Right ventricle myocardium superior (tissue), 1 donor: ENCODE data around the gene SLC46A2. TPM values are rescaled to one million over a fixed set of nuclear protein-coding genes. Genes with fewer than 3 reads are reported as not detected.

Experiments used
- ATAC-seq: fragments of 200-7000 bp; cut with Tn5 transposase; one replicate; pipeline ENCODE4 v1.9.1; 2020; ENCODE audit warnings: mild to moderate bottlenecking; ENCODE audit not compliant: poor library complexity
- DNase-seq: peaks from one replicate; pipeline ENCODE4 v3.0.0-alpha.2; 2020
- intact Hi-C: fragments of 100-400 bp; cut with DNase I; formaldehyde crosslinking; loops from one replicate; pipeline ENCODE4 v1.11.2; 2022
- total RNA-seq: library from RNA; stranded (reverse); fragmentation: NEBNext Ultra II Directional; extraction: Animal tissue kit (Norgen Biotek cat#: 25700); gene quantifications from one replicate; pipeline ENCODE4 v1.2.1, GENCODE V29; 2021
- donor health status: DM: no; HTN: yes; CAD: no; lungs with severe emphysema.

The SLC46A2 gene
- total RNA-seq, 1 donor from 2014 or later, result not detected

DNA sequence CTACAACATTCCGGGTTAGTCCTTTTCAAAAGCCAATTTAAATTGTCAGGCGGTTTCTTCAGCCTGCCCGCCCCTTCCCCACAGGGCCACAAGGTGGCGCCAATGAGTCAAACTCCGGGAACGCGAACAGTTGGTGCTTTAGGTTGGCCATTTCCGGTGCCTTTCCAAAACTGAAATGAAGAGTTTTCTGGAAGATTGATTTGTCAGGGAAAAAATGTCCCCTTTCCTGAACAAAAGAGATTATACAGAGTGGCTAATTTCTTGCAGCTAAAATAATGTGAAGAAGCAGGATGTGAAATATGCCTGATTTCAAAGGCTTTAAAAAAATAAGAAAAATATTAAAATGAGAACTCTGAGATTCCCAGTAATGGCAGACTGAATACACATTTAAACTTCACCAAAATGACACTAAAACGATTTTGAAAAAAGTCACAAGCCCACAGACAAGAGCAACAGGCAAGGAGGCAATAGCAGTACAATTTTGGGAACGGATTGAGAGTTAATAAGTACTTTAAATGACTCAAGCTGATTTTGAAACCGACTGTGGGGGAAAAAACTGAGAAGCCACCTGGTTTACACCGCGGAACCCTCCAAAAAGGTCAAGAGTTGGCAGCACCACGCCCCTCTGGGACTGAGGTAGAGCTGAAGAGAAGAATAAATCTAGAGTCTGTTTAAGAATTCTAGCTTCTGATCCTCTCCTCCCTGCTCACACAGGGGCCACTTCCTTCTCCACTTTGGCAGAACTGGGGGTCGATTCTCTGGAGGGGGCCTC, 45.7 kb downstream of the SLC46A2 start:
- DNase-seq (peak; percentile 89), ATAC-seq (peak; percentile 80)
- intact Hi-C loops, result no loop called here

GRCh38 chr9:112842555-112842954, 48.1 kb downstream of the SLC46A2 start:
- DNase-seq, result no peak
- intact Hi-C loops, result no loop called here
- ATAC-seq, result peak; percentile 42

GRCh38 chr9:112841261-112841660, 49.4 kb downstream of the SLC46A2 start:
- DNase-seq, result no peak
- intact Hi-C loops, result no loop called here
- no peak for ATAC-seq

DNA sequence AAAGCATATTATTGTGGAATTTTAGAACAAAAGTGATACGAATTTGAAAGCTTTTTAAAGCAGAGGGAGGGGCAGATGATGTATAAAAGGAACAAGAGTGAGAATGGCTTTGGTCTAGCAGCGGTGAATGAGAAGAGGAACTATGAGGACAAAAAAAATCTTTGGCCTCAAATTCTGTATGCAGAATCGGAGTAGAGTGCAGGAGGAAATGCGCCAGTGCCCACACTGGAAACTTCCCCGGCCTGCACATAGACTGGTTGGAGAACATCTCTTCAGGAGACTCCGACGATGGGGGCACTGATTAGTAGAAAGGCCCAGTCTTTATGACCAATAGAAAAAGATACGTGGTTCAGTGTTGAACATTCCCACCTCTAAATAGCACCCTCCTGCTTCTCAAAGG, 51.3 kb downstream of the SLC46A2 start:
- intact Hi-C loops, result no loop called here
- DNase-seq (no peak), ATAC-seq (no peak)

DNA sequence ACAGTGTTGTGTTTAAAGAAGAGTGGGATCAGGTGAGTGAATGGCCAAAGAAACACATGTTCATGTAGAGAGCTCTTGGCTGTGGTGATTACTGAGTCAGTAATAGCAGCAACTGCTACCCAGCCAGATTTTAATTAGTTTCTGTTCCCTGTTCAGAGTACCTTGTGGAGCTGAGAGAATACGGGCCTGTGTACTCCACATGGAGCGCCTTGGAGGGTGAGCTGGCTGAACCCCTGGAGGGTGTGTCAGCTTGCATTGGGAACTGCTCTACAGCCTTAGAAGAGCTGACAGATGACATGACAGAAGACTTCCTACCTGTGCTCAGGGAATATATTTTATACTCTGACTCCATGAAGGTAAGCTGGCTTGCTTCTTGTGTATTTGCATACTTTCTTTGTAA, 52.3 kb downstream of the SLC46A2 start:
- intact Hi-C loops, result no loop called here
- ATAC-seq (no peak), DNase-seq (no peak)

DNA sequence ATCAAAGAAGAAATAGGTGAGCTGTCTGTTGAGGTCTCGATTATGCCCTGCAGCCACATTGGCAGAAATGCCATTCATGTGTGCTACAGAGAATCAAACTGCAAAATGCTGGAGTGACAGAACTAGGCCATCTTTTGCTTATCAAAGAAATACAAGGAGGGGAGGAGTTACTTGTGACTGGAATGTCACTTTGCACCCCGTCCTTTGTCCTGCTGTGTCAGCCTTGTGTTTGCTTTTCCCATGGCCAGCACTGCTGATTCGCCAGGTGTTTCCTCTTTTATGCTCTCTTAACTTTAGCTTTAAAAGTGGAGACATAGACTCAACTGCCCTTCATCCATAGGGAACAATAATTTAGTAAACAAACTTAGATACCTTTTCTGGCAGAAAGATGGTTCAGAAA, 54.3 kb downstream of the SLC46A2 start:
- intact Hi-C loops, result no loop called here
- no peak for DNase-seq

GRCh38 chr9:112833081-112833480, 57.6 kb downstream of the SLC46A2 start:
- no peak for DNase-seq
- ATAC-seq, result no peak
- intact Hi-C loops, result no loop called here

More for the DNA sequence above, 54.3 kb downstream of the SLC46A2 start:
- peak; percentile 48 for ATAC-seq

DNA sequence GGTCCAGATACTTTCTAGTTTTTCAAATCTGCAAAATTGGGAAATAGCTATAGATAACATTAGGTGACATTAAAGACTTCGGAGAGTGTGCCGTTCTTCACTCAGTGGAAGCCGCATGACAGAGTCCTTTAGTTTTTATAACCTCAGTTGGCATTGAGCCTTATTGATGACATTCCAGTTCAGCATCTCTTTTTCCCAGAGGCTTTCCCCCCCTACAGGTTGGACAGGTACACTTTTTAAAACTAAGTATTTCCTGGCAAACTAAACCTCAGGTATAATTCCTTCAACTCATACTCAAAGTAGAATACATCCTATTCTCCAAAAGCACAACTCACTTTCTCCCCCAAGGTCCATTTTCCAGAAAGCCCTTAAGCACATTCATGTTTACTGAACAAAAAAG, 58.7 kb downstream of the SLC46A2 start:
- DNase-seq, result no peak
- intact Hi-C loops, result no loop called here
- no peak for ATAC-seq

- ATAC-seq (peak; percentile 83), DNase-seq (peak; percentile 64)
- intact Hi-C loops, result no loop called here
Observed at GRCh38 chr9:112831281-112831851, 59.3 kb downstream of the SLC46A2 start.

Other genes starting within 250 kb of the SLC46A2 start
- 14.3 TPM for gene INIP, start 172.8 kb downstream of the SLC46A2 start, total RNA-seq
- 4.5 TPM for gene SNX30, start 140.1 kb downstream of the SLC46A2 start, total RNA-seq
- gene ZNF883, start 121.3 kb upstream of the SLC46A2 start, total RNA-seq, result 5.7 TPM
- 1.0 TPM for gene ZFP37, start 165.8 kb upstream of the SLC46A2 start, total RNA-seq